K562 (cell line): Measurements from ENCODE around the gene ZNF597. TPM values are rescaled to one million over a fixed set of nuclear protein-coding genes. Genes with fewer than 3 reads are reported as not detected.

Experiments
- CBX3 ChIP-seq, 2 experiments: IDR thresholded peaks; 1 replicate in 1 of 2; 2 replicates in 1 of 2; pipeline ENCODE4 v1.6.1; 2012; ENCODE audit warnings: inconsistent platforms in 2 of 2, low read length in 2 of 2, borderline replicate concordance in 1 of 2, control low read depth in 1 of 2
- CHD1 ChIP-seq: fragments of 200-600 bp; sonication (generic); IDR thresholded peaks from one replicate; pipeline ENCODE4 v1.6.1; 2012; ENCODE audit warnings: mild to moderate bottlenecking, moderate library complexity, low read length, inconsistent platforms
- GABPB1 ChIP-seq: sonication (generic); formaldehyde crosslinking; IDR thresholded peaks from 2 replicates; pipeline ENCODE4 v1.8.0; 2022; ENCODE audit warnings: mild to moderate bottlenecking, missing genetic modification reagents
- HCFC1 ChIP-seq: IDR thresholded peaks from 2 replicates; pipeline ENCODE4 v1.6.1; 2012; ENCODE audit warnings: low read depth, low read length, improper control_type of control experiment
- KDM5B ChIP-seq: fragments of 200-600 bp; sonication (generic); IDR thresholded peaks from 2 replicates; pipeline ENCODE4 v1.6.1; 2012; ENCODE audit warnings: low read depth, mild to moderate bottlenecking, moderate library complexity, low read length, control low read depth, inconsistent platforms; ENCODE audit not compliant: insufficient replicate concordance
- MYBL2 ChIP-seq, 2 experiments: fragments of 450-650 bp in 1 of 2; sonication (generic) in 1 of 2; formaldehyde crosslinking in 1 of 2; IDR thresholded peaks; 2 replicates each; pipeline versions ENCODE4 v1.6.1 to v1.8.1; 2017 to 2022; ENCODE audit warnings: borderline replicate concordance in 1 of 2, inconsistent platforms in 1 of 2, low read depth in 1 of 2, mild to moderate bottlenecking in 1 of 2, missing genetic modification reagents in 1 of 2, moderate library complexity in 1 of 2
- NFXL1 ChIP-seq: fragments of 450-650 bp; formaldehyde crosslinking; IDR thresholded peaks from 2 replicates; pipeline ENCODE4 v1.4.0; 2021; ENCODE audit warnings: mild to moderate bottlenecking
- NFYB ChIP-seq: IDR thresholded peaks from 2 replicates; pipeline ENCODE4 v1.6.1; 2011; ENCODE audit warnings: mild to moderate bottlenecking, moderate library complexity; ENCODE audit not compliant: insufficient read length; ENCODE audit errors: extremely low read depth
- POLR3A ChIP-seq: IDR thresholded peaks from 2 replicates; pipeline ENCODE4 v1.6.1; 2011; ENCODE audit warnings: borderline replicate concordance, mild to moderate bottlenecking, moderate library complexity; ENCODE audit not compliant: insufficient read length, insufficient read depth; ENCODE audit errors: extremely low read depth
- RBM14 ChIP-seq: fragments of 200-400 bp; formaldehyde crosslinking; IDR thresholded peaks from 2 replicates; pipeline ENCODE4 v1.6.1; 2018; ENCODE audit warnings: low read depth, mild to moderate bottlenecking, low read length, moderate library complexity, borderline replicate concordance; ENCODE audit not compliant: insufficient read depth
- SMARCA4 ChIP-seq: fragments of 450-650 bp; IDR thresholded peaks from 2 replicates; pipeline ENCODE4 v1.6.1; 2016
- polyA plus RNA-seq, 8 experiments: library from polyadenylated mRNA; depleted of rRNA in 4 of 8; stranded (reverse) in 5 of 8; unstranded in 3 of 8; fragments of >200 nt; fragmentation: Nextera tagmentation in 2 of 8; fragmentation: Illumina TruSeq in 1 of 8; extraction: Ambion mirVana in 2 of 8; extraction: Trizol in 1 of 8; gene quantifications; 2 replicates each; pipeline versions ENCODE4 v1.2.1 to v1.2.3, GENCODE V29; 2011 to 2014; ENCODE audit warnings: inconsistent platforms in 1 of 8, missing spikeins in 1 of 8
- total RNA-seq, 7 experiments: library from RNA; depleted of rRNA in 6 of 7; stranded (reverse); fragments of >200 nt in 6 of 7; fragmentation: Illumina TruSeq in 2 of 7; extraction: Trizol in 2 of 7; gene quantifications; 2 replicates each; pipeline versions ENCODE4 v1.2.1 to v1.2.3, GENCODE V29; 2011 to 2021; ENCODE audit warnings: low replicate concordance in 1 of 7
- TF ChIP-seq, protein P1 (sequence below), 2 experiments: fragments of 450-650 bp; conservative IDR thresholded peaks; 2 replicates each; pipeline ENCODE4 v1.6.1; 2017; ENCODE audit warnings: mild to moderate bottlenecking in 2 of 2, moderate library complexity in 2 of 2
- TF ChIP-seq, protein P2 (sequence below): fragments of 450-650 bp; IDR thresholded peaks from 2 replicates; pipeline ENCODE4 v1.6.1; 2016; ENCODE audit warnings: borderline replicate concordance
- TF ChIP-seq, protein P3 (sequence below): sonication (generic); formaldehyde crosslinking; IDR thresholded peaks from 2 replicates; pipeline ENCODE4 v1.8.1; 2022; ENCODE audit warnings: missing genetic modification reagents
- TF ChIP-seq, protein P4 (sequence below): fragments of 450-650 bp; IDR thresholded peaks from 2 replicates; pipeline ENCODE4 v1.6.1; 2017; ENCODE audit warnings: antibody characterized with exemption, mild to moderate bottlenecking

Gene ZNF597
- total and polyA plus RNA-seq, 9 of the 15 experiments (the other 6 are each of a cell fraction or from before 2014, with no cell fraction given) = 0.14 to 0.68 (median 0.42) TPM

DNA sequence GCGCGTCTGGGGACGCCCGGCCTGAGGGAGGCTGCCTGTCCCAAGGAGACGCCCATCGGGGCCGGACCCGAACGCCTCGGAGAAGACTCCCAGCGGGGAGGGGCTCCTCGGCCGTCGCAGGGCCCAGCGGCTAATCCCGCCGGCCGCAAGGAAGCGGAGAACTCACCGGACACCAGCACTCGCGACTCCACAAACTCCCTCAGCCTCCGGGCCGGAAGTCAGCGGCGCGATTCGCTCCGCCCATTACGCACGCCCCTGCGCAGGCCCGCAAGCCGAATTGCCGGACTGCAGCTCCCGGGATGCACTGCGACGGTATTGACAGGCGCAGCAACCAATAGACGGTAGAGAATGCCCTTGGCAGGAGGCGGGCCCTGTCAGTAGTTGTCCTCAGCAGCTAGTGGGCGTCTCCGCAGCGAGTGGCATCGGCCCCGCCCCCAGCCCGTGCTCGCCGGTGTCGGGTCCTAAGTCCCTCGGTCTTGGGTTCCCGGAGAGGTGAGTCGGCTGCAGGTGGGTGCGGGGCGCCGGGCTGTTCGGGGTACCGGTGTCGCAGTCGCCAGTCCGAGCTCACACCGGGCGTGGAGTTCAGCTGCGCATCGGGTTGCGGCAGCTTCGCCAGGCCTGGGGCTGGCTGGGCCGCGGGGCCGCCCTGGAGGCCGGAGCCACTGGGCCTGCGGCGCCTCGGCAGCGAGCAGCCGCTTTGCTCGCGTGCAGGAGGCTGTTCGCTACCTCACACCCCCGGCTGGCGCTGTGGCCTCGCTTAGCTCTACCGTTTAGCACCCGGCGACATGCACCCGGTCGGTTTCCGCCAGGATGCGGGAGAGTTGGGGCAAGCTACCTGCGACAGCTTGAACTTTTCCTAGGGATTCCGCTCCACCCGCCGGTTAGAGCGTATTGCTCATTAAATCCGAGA, 42.3 kb downstream of the ZNF597 start, which contains the start of the genes ZNF174 and ZSCAN32 (continued):
- TF ChIP-seq, protein P1, sequence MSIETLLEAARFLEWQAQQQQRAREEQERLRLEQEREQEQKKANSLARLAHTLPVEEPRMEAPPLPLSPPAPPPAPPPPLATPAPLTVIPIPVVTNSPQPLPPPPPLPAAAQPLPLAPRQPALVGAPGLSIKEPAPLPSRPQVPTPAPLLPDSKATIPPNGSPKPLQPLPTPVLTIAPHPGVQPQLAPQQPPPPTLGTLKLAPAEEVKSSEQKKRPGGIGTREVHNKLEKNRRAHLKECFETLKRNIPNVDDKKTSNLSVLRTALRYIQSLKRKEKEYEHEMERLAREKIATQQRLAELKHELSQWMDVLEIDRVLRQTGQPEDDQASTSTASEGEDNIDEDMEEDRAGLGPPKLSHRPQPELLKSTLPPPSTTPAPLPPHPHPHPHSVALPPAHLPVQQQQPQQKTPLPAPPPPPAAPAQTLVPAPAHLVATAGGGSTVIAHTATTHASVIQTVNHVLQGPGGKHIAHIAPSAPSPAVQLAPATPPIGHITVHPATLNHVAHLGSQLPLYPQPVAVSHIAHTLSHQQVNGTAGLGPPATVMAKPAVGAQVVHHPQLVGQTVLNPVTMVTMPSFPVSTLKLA (conservative IDR thresholded peaks at IDR 0.05) = peak; percentile 77 to 87
- TF ChIP-seq CHD1 (peak; percentile 41), KDM5B (peak; percentile 51), MYBL2 (IDR thresholded peaks at IDR 0.05; ENCODE audit: low read depth) (no peak), MYBL2 (CRISPR knock-in tag; IDR thresholded peaks at IDR 0.05; ENCODE audit: borderline replicate concordance) (no peak), HCFC1 (peak; percentile 91), RBM14 (no peak), NFYB (peak; percentile 59), SMARCA4 (no peak), POLR3A (no peak), NFXL1 (CRISPR knock-in tag) (no peak), CBX3 (IDR thresholded peaks at IDR 0.05; ENCODE audit: borderline replicate concordance in 1 of 2, low read length in 2 of 2) (peak in 1 of 2 experiments; percentile 33; a peak in 1 of 3 replicates), GABPB1 (CRISPR knock-in tag) (peak; percentile 94)
- TF ChIP-seq, protein P2, sequence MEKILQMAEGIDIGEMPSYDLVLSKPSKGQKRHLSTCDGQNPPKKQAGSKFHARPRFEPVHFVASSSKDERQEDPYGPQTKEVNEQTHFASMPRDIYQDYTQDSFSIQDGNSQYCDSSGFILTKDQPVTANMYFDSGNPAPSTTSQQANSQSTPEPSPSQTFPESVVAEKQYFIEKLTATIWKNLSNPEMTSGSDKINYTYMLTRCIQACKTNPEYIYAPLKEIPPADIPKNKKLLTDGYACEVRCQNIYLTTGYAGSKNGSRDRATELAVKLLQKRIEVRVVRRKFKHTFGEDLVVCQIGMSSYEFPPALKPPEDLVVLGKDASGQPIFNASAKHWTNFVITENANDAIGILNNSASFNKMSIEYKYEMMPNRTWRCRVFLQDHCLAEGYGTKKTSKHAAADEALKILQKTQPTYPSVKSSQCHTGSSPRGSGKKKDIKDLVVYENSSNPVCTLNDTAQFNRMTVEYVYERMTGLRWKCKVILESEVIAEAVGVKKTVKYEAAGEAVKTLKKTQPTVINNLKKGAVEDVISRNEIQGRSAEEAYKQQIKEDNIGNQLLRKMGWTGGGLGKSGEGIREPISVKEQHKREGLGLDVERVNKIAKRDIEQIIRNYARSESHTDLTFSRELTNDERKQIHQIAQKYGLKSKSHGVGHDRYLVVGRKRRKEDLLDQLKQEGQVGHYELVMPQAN = 0 out of 2 replicates have a peak, but pooled peaks have one; percentile 6
- TF ChIP-seq, protein P3, sequence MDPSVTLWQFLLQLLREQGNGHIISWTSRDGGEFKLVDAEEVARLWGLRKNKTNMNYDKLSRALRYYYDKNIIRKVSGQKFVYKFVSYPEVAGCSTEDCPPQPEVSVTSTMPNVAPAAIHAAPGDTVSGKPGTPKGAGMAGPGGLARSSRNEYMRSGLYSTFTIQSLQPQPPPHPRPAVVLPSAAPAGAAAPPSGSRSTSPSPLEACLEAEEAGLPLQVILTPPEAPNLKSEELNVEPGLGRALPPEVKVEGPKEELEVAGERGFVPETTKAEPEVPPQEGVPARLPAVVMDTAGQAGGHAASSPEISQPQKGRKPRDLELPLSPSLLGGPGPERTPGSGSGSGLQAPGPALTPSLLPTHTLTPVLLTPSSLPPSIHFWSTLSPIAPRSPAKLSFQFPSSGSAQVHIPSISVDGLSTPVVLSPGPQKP (CRISPR knock-in tag) = no peak
- TF ChIP-seq, protein P4, sequence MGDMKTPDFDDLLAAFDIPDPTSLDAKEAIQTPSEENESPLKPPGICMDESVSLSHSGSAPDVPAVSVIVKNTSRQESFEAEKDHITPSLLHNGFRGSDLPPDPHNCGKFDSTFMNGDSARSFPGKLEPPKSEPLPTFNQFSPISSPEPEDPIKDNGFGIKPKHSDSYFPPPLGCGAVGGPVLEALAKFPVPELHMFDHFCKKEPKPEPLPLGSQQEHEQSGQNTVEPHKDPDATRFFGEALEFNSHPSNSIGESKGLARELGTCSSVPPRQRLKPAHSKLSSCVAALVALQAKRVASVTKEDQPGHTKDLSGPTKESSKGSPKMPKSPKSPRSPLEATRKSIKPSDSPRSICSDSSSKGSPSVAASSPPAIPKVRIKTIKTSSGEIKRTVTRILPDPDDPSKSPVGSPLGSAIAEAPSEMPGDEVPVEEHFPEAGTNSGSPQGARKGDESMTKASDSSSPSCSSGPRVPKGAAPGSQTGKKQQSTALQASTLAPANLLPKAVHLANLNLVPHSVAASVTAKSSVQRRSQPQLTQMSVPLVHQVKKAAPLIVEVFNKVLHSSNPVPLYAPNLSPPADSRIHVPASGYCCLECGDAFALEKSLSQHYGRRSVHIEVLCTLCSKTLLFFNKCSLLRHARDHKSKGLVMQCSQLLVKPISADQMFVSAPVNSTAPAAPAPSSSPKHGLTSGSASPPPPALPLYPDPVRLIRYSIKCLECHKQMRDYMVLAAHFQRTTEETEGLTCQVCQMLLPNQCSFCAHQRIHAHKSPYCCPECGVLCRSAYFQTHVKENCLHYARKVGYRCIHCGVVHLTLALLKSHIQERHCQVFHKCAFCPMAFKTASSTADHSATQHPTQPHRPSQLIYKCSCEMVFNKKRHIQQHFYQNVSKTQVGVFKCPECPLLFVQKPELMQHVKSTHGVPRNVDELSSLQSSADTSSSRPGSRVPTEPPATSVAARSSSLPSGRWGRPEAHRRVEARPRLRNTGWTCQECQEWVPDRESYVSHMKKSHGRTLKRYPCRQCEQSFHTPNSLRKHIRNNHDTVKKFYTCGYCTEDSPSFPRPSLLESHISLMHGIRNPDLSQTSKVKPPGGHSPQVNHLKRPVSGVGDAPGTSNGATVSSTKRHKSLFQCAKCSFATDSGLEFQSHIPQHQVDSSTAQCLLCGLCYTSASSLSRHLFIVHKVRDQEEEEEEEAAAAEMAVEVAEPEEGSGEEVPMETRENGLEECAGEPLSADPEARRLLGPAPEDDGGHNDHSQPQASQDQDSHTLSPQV = no peak; the same call in 1 of the 2 replicates
